Measurements from ENCODE around the gene JADE3. TPM values are rescaled to one million over a fixed set of nuclear protein-coding genes. Genes with fewer than 3 reads are reported as not detected.

Gene JADE3
- 1 to 10 TPM in 4 of 6 donors, under 1 TPM in 1, not detected in 1; 0.71 to 3.9 (median 3.4) TPM for polyA plus RNA-seq (ENCODE audit: low read depth in 6 of 6)

DNA sequence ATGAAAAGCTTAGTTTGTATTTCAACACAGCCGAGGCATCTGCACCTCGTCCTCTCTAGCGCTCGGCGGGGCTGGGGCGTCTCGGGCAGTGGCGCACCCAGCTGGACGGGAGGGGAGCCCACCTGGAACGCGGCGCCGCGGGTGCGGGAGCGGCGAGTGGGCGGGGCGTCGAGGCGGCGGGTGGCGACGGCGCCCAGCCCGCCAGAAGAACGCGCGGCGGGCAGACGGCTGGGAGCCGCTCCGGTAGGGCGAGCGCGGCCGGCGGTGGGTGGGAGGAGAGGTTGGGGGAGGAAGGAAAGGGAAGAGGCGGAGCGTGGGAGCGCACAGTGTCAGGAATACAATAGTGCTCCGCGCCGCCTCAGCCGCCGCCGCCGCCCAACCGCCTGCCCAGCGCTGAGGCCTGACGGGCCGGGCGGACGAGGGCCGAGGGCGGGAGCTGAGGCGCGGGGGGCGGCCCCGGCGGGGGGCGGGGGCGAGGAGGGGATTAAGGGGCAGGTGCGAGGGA, at the start of gene JADE3:
JADE3 (plus strand) TSS at position 324 of the 505 bp plus-strand sequence. CDS start 72,474 bp downstream, outside the sequence.
- peaks cover 8 to 23% (median 10%) of the 10 kb centered on the region in 3 donors for H3K4me1 Mint-ChIP-seq
- no peaks in the 10 kb centered on the region for H3K36me3 Mint-ChIP-seq
- H3K4me3 Mint-ChIP-seq = peak within 1 kb of the TSS; percentile 80 to 94 (median 89)
- peak within 1 kb of the TSS in 3 of 6 donors; percentile 4 to 69 (median 52) for H3K27ac Mint-ChIP-seq
- no peaks in the 10 kb centered on the region for H3K9me3 Mint-ChIP-seq
- no peaks in the 10 kb centered on the region for H3K27me3 Mint-ChIP-seq
- ATAC-seq (ENCODE audit: low read depth in 2 of 2) = peak; percentile 57 to 60
- peak; percentile 51 for DNase-seq

DNA sequence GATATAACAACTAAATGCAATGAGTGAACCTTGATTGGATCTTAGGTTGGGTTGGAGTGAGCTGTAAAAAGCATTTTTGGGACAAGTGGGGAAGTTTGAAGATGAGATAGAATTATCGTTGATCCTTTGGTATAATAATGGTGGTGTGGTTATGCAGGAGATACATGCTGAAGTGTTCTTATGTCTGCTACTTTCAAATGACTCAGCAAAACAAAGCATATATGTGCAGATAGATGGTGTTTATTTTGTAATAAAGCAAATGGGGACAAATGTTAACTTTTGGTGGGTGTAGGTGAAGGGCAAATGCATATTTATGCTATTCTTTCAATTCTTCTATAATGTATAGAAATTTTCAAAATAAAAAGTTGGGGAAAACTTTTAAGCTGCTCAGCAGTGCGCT, 49.1 kb upstream of the JADE3 start:
- peaks cover 5 to 8% of the 10 kb centered on the region in 2 donors for H3K36me3 Mint-ChIP-seq
- peaks cover 3 to 7% (median 7%) of the 10 kb centered on the region in 3 donors for H3K4me1 Mint-ChIP-seq
- no peak overlapping the region for H3K27ac Mint-ChIP-seq
- no peak overlapping the region for H3K4me3 Mint-ChIP-seq
- H3K9me3 Mint-ChIP-seq = peaks cover 0 to 6% (median 0%) of the 10 kb centered on the region in 7 donors
- DNase-seq (no peak), ATAC-seq (ENCODE audit: low read depth in 2 of 2) (no peak)
- no peaks in the 10 kb centered on the region for H3K27me3 Mint-ChIP-seq

DNA sequence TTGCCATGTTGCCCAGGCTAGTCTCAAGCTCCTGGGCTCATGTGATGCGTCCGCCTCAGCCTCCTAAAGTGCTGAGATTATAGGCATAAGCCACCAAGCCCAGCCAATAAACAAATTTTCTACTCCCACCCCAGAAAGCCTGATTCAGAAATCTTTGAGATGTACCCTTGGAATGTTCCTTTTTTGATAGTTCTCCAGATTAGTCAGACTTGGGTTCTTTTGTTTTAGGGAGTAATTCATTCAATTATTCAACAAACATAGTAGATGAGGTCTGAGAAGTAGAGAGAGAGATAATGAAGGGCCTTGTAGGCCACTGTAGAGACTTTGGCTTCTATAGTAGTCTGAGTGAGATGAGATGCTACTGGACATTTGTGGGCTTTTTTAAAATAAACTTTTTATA, 47.6 kb upstream of the JADE3 start:
- DNase-seq (no peak), ATAC-seq (ENCODE audit: low read depth in 2 of 2) (no peak)
- Mint-ChIP-seq H3K27ac (no peak overlapping the region), H3K9me3 (peaks cover 0 to 6% (median 0%) of the 10 kb centered on the region in 7 donors), H3K4me1 (peaks cover 3 to 7% (median 7%) of the 10 kb centered on the region in 3 donors), H3K36me3 (peaks cover 5 to 8% of the 10 kb centered on the region in 2 donors), H3K4me3 (no peak overlapping the region), H3K27me3 (no peaks in the 10 kb centered on the region)

DNA sequence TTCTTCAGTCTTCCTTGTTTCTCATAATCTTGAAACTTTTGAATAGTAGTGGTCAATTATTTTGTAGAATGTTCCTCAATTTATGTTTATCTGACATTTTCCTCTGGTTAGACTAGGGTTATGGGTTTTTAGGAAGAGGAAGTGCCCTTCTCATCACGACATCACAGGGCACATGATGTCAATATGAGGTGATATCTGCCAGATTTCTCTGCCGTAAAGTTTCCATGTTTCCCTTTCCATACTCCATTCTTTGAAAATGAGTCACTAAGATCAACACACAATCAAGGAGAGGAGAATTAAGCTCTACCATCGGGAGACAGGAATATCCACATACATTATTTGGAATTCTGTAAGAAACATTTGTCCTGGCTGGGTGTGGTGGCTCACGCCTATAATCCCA, 46.9 kb upstream of the JADE3 start:
- DNase-seq (no peak), ATAC-seq (ENCODE audit: low read depth in 2 of 2) (no peak)

DNA sequence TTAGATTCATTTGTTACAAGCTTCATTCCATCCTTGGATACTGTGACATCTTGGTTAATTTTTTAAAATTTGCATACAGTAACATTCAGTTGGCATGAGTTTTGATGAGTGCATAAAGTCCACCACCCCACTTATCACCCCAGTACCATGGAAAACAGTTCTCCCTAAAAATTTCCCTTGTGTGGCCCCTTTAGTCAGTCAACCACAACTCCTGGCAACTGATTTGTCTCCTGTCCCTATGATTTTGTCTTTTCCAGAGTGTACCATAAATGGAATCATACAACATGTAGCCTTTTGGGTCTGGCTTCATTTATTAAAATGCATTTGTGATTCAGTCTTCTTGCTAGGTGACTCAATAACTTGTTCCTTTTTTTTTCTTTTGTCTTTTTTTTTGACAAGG, 45.5 kb upstream of the JADE3 start:
- H3K4me1 Mint-ChIP-seq = peaks cover 3 to 7% (median 5%) of the 10 kb centered on the region in 3 donors
- ATAC-seq (ENCODE audit: low read depth in 2 of 2) (no peak), DNase-seq (no peak)
- H3K27ac Mint-ChIP-seq = peak overlapping the region in 1 of 6 donors; percentile 21
- peaks cover 0 to 5% of the 10 kb centered on the region in 2 donors for H3K36me3 Mint-ChIP-seq
- H3K27me3 Mint-ChIP-seq = no peaks in the 10 kb centered on the region
- no peak overlapping the region for H3K4me3 Mint-ChIP-seq
- H3K9me3 Mint-ChIP-seq = peaks cover 0 to 3% (median 0%) of the 10 kb centered on the region in 7 donors

More for the DNA sequence above, 46.9 kb upstream of the JADE3 start:
- Mint-ChIP-seq H3K27me3 (no peaks in the 10 kb centered on the region), H3K4me1 (peaks cover 3 to 7% (median 3%) of the 10 kb centered on the region in 3 donors), H3K4me3 (no peak overlapping the region), H3K27ac (peak overlapping the region in 1 of 6 donors; percentile 3), H3K36me3 (peaks cover 5 to 8% of the 10 kb centered on the region in 2 donors), H3K9me3 (peaks cover 0 to 6% (median 0%) of the 10 kb centered on the region in 7 donors)

- Mint-ChIP-seq H3K27ac (peak overlapping the region in 2 of 6 donors; percentile 1 to 76), H3K4me1 (peaks cover 0 to 3% (median 2%) of the 10 kb centered on the region in 3 donors), H3K36me3 (no peaks in the 10 kb centered on the region), H3K9me3 (peaks cover 0 to 2% (median 0%) of the 10 kb centered on the region in 7 donors), H3K4me3 (no peak overlapping the region), H3K27me3 (no peaks in the 10 kb centered on the region)
- DNase-seq (no peak), ATAC-seq (ENCODE audit: low read depth in 2 of 2) (no peak)
These were observed 38.5 kb upstream of the JADE3 start for GRCh38 chrX:46873746-46874145.

DNA sequence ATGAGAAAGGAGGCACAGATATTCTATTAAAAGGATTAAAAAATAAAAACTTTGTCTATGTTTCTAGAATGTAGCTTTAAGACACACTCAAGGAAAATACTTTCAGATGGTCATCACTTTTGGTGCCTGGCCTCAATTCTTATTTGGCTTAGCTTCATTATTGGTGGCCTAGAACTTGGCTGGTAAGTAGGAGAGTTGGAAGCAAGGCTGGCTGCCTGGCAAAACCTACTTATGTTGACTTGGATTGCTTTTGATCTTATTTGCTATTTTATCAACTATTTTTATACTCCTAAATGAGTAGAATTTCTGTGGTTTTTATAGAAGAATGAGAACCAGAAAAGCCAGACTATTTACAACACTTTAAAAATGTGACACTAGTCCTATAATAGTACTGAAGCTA, 35.3 kb upstream of the JADE3 start:
- Mint-ChIP-seq H3K9me3 (peaks cover 0 to 2% (median 0%) of the 10 kb centered on the region in 7 donors), H3K36me3 (no peaks in the 10 kb centered on the region), H3K27ac (peak overlapping the region in 1 of 6 donors; percentile 26), H3K4me3 (no peak overlapping the region), H3K4me1 (peaks cover 0 to 2% (median 0%) of the 10 kb centered on the region in 3 donors), H3K27me3 (no peaks in the 10 kb centered on the region)
- ATAC-seq (ENCODE audit: low read depth in 2 of 2) (no peak), DNase-seq (no peak)

GRCh38 chrX:46882266-46882665, 30.0 kb upstream of the JADE3 start:
- H3K9me3 Mint-ChIP-seq = no peaks in the 10 kb centered on the region
- no peaks in the 10 kb centered on the region for H3K4me1 Mint-ChIP-seq
- no peak overlapping the region for H3K4me3 Mint-ChIP-seq
- peak overlapping the region in 1 of 6 donors; percentile 33 for H3K27ac Mint-ChIP-seq
- ATAC-seq (ENCODE audit: low read depth in 2 of 2) = no peak
- no peaks in the 10 kb centered on the region for H3K27me3 Mint-ChIP-seq
- no peak for DNase-seq
- H3K36me3 Mint-ChIP-seq = no peaks in the 10 kb centered on the region

- no peaks in the 10 kb centered on the region for H3K4me1 Mint-ChIP-seq
- H3K36me3 Mint-ChIP-seq = no peaks in the 10 kb centered on the region
- H3K27ac Mint-ChIP-seq = no peak overlapping the region
- no peaks in the 10 kb centered on the region for H3K27me3 Mint-ChIP-seq
- DNase-seq = no peak
- no peak for ATAC-seq (ENCODE audit: low read depth in 2 of 2)
- no peak overlapping the region for H3K4me3 Mint-ChIP-seq
- H3K9me3 Mint-ChIP-seq = no peaks in the 10 kb centered on the region
These were observed 27.4 kb upstream of the JADE3 start for GRCh38 chrX:46884799-46885198.

DNA sequence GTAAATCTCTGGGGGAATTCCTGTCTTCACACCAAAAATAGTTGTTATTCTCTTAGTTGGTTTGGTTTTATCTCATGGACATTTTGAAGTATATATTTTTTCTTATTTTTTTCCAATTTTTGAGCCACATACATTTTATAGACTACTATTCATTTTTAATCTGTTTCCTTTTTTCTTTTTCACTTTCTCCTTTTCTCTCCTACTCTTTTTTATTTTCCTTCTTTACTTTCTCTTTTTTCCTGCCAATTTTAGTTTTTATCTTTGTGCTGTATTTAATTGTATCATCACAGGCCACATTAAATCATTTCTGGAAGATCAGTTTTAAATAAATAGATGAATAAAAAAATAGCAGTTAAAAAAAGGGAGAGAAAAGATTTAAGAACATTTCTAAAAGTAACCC, 14.0 kb upstream of the JADE3 start:
- Mint-ChIP-seq H3K4me1 (peaks cover 0 to 2% (median 0%) of the 10 kb centered on the region in 3 donors), H3K27me3 (no peaks in the 10 kb centered on the region), H3K36me3 (no peaks in the 10 kb centered on the region), H3K27ac (no peak overlapping the region), H3K9me3 (peaks cover 0 to 3% (median 0%) of the 10 kb centered on the region in 7 donors), H3K4me3 (no peak overlapping the region)
- ATAC-seq (ENCODE audit: low read depth in 2 of 2) = no peak
- DNase-seq = no peak

DNA sequence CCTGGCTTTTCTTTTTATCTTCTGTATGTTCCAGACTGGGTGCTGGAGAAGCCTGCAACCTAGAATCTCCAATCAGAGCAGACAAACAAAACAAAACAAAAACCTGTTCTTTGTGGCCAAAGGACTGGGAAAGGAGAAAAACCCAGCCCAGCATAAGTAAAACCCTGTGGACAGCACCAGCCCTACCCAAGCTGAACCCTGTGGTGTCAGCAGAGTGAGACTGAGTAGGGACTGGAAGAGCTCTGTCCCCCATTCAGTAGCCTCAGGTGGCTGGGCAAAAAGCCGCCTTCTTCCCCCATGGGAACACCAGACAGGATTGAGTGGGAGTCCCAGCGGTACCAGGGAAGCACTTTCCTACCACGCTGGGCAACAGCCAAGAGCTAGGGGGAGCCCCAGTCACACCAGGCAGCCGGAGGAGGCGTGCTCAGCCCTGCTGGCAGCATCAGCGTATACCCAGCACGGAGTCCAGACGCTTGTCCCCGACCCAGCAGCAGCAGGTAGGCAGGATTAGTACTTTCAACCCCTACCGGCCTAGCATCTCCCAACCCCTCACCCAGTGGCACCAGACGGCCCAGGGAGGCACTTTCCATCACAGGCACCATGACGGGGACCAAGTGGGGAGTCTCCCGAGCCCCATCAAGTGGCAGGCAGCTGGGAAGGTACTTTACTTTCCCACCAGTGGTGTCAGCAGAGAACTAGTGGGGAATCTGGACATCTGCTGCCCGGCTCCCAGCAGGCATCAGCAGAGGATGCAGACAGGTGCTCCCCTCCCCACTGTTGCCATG, 8.6 kb upstream of the JADE3 start:
- Mint-ChIP-seq H3K4me3 (peak overlapping the region; percentile 50 to 89 (median 76)), H3K27ac (peak overlapping the region in 2 of 6 donors; percentile 14 to 37), H3K36me3 (no peaks in the 10 kb centered on the region), H3K27me3 (no peaks in the 10 kb centered on the region), H3K9me3 (peaks cover 0 to 2% (median 0%) of the 10 kb centered on the region in 7 donors), H3K4me1 (peaks cover 0 to 3% (median 0%) of the 10 kb centered on the region in 3 donors)
- peak; percentile 60 for DNase-seq
- ATAC-seq (ENCODE audit: low read depth in 2 of 2) = peak; percentile 98 to 99

DNA sequence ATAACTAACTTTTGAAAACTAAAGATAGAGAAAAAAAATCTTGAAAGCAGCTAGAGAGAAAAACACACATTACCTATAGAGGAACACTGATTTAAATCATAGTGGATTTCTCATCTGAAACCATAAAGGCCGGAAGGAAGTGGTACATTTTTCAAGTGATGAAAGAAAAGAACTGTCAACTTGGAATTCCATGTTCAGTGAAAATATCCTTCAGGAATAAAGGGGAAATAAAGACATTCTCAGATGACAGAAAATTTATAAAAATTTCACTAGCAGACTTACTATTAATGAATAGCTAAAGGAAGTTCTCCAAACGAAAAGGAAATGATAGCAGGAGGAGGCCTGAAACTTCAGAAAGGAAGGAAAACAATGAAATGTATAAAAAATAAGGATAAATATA, 7.6 kb upstream of the JADE3 start:
- Mint-ChIP-seq H3K9me3 (no peaks in the 10 kb centered on the region), H3K4me1 (peaks cover 0 to 3% (median 0%) of the 10 kb centered on the region in 3 donors), H3K27ac (no peak overlapping the region), H3K4me3 (peak overlapping the region in 2 of 8 donors; percentile 64 to 89), H3K27me3 (no peaks in the 10 kb centered on the region), H3K36me3 (no peaks in the 10 kb centered on the region)
- ATAC-seq (ENCODE audit: low read depth in 2 of 2) (no peak), DNase-seq (no peak)

DNA sequence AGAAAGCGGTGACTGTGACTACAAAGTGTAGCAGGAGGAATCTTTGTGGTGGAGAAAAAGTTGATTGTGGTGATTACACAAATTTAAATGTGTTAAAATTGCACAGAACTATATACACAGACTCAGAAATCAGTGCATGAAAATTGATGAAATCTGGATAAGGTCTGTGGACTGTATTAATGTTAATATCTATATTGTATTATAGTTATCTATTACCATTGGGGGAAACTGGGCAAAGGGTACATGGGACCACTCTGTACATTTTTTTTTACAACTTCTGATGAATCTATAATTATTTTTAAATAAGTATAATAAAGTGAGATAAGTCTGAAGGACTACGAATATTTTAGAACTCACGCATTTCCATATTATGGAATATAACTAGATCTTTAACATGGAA, 1.8 kb upstream of the JADE3 start:
- Mint-ChIP-seq H3K4me1 (peaks cover 8 to 18% (median 9%) of the 10 kb centered on the region in 3 donors), H3K27ac (no peak overlapping the region), H3K27me3 (no peaks in the 10 kb centered on the region), H3K36me3 (no peaks in the 10 kb centered on the region), H3K9me3 (no peaks in the 10 kb centered on the region), H3K4me3 (peak overlapping the region in 1 of 8 donors; percentile 83)
- ATAC-seq (ENCODE audit: low read depth in 2 of 2) (no peak), DNase-seq (no peak)

All from naive B cell (primary cell).